GM19239 (cell line): ENCODE measurements around the gene MAGI2.

ENCODE experiments used
- DNase-seq: peaks from one replicate; pipeline ENCODE4 v3.0.0; 2011; ENCODE audit warnings: low spot score; ENCODE audit not compliant: insufficient read length
- FAIRE-seq: peaks from 2 replicates; lab custom pipeline; 2011; peaks lifted over from hg19 to GRCh38; lab: Jason Lieb, UNC

MAGI2 gene

GRCh38 chr7:78770422-78771410, 682.8 kb downstream of the MAGI2 start:
- DNase-seq (no peak), FAIRE-seq (no peak)

- DNase-seq (no peak), FAIRE-seq (no peak)
These were observed 683.9 kb downstream of the MAGI2 start for GRCh38 chr7:78769481-78770101.

- FAIRE-seq (no peak), DNase-seq (no peak)
These were observed 684.6 kb downstream of the MAGI2 start for GRCh38 chr7:78768859-78769258.

- DNase-seq (no peak), FAIRE-seq (no peak)
These were observed 687.3 kb downstream of the MAGI2 start for GRCh38 chr7:78765943-78766729.

- no peak for DNase-seq
- FAIRE-seq = no peak
These were observed 688.9 kb downstream of the MAGI2 start for GRCh38 chr7:78764571-78764970.

GRCh38 chr7:78762625-78763024, 690.8 kb downstream of the MAGI2 start:
- DNase-seq (no peak), FAIRE-seq (no peak)

- DNase-seq (no peak), FAIRE-seq (no peak)
These were observed 692.7 kb downstream of the MAGI2 start for GRCh38 chr7:78760620-78761355.

GRCh38 chr7:78752554-78752953, 700.9 kb downstream of the MAGI2 start:
- DNase-seq (no peak), FAIRE-seq (no peak)

- DNase-seq (no peak), FAIRE-seq (no peak)
These were observed 702.2 kb downstream of the MAGI2 start for GRCh38 chr7:78751253-78751652.

- FAIRE-seq = no peak
- DNase-seq = no peak
These were observed 704.3 kb downstream of the MAGI2 start for GRCh38 chr7:78749052-78749746.

- FAIRE-seq (no peak), DNase-seq (no peak)
These were observed 705.9 kb downstream of the MAGI2 start for GRCh38 chr7:78747592-78747991.

- FAIRE-seq = no peak
- DNase-seq = no peak
These were observed 707.2 kb downstream of the MAGI2 start for GRCh38 chr7:78746301-78746700.

- FAIRE-seq (no peak), DNase-seq (no peak)
These were observed 710.8 kb downstream of the MAGI2 start for GRCh38 chr7:78742694-78743093.

GRCh38 chr7:78736548-78736947, 716.9 kb downstream of the MAGI2 start:
- FAIRE-seq = no peak
- DNase-seq = no peak

- DNase-seq (no peak), FAIRE-seq (no peak)
These were observed 718.8 kb downstream of the MAGI2 start for GRCh38 chr7:78734626-78735025.

GRCh38 chr7:78720066-78720465, 733.4 kb downstream of the MAGI2 start:
- no peak for DNase-seq

GRCh38 chr7:78718212-78718611, 735.3 kb downstream of the MAGI2 start:
- no peak for DNase-seq
- no peak for FAIRE-seq

More at GRCh38 chr7:78720066-78720465, 733.4 kb downstream of the MAGI2 start:
- no peak for FAIRE-seq

GRCh38 chr7:78716876-78717275, 736.6 kb downstream of the MAGI2 start:
- DNase-seq = no peak
- FAIRE-seq = no peak

- DNase-seq (no peak), FAIRE-seq (no peak)
These were observed 739.1 kb downstream of the MAGI2 start for GRCh38 chr7:78714356-78714755.
